ENCODE results near the gene TLE3. TPM values are rescaled to one million over a fixed set of nuclear protein-coding genes. Genes with fewer than 3 reads are reported as not detected.

The TLE3 gene
- total and polyA plus RNA-seq, 2 of the 13 experiments (the other 11 are each of a cell fraction or from before 2014, with no cell fraction given), result 11.9 to 13.8 TPM

- no peak for TF ChIP-seq MNT (IDR thresholded peaks at IDR 0.05)
- TF ChIP-seq ZNF451 (CRISPR knock-in tag; IDR thresholded peaks at IDR 0.05), result no peak
- no peak for TF ChIP-seq ZNF572 (CRISPR knock-in tag; IDR thresholded peaks at IDR 0.05)
Measured at GRCh38 chr15:70146162-70146561, 48.4 kb upstream of the TLE3 start (continued).

DNA sequence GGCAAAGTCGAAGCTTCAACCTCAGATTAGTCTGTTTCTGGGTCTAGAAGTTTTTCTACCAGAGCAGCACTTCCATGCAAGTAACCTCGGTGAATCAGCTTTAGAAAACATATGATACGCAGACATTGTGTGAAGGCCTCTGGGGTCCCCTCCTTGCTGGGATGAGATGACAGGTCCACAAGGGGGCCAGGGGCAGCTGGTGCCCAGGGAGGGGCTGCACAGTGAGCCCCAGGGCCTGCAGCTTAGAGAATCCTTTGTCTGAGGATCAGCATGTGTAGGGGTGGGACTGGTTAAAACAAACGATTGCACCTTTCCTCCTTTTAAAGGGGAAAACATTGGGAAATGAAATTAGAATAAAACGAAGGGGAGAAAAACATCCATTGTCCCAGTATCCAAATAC, 47.5 kb upstream of the TLE3 start:
- 21% methylated on average over 5 of the region's 5 CpGs for WGBS (ENCODE audit: low lambda C conversion rate)
- Histone ChIP-seq H3K4me3 (replicated peaks in 1 of 3; ENCODE audit: insufficient read depth in 1 of 3, low read depth in 2 of 3, low read length in 3 of 3) (no peak overlapping the region), H3K9ac (ENCODE audit: insufficient read depth, low read depth, low read length) (no peak overlapping the region), H4K20me1 (ENCODE audit: insufficient read depth, low read length) (peaks cover 29% of the 10 kb centered on the region), H3K4me2 (ENCODE audit: low read depth, low read length) (no peak overlapping the region), H3K9me3 (ENCODE audit: low read length) (no peaks in the 10 kb centered on the region), H3K79me2 (ENCODE audit: insufficient read depth, low read length) (no peaks in the 10 kb centered on the region), H3K27ac (ENCODE audit: extremely low read length, insufficient read depth, low read length) (no peak overlapping the region), H3K27me3 (ENCODE audit: control insufficient read depth in 1 of 2, insufficient read depth in 2 of 2, low read length in 2 of 2) (peaks cover 3 to 89% of the 10 kb centered on the region in 2 experiments), H3K36me3 (replicated peaks in 1 of 2; ENCODE audit: control insufficient read depth in 1 of 2, insufficient read depth in 2 of 2, low read length in 2 of 2) (no peaks in the 10 kb centered on the region), H2AFZ (ENCODE audit: low read length) (no peak overlapping the region), H3K4me1 (ENCODE audit: insufficient read depth, low read length) (peaks cover 13% of the 10 kb centered on the region)
- DNase-seq (ENCODE audit: low spot score) (no peak), ATAC-seq (no peak), FAIRE-seq (no peak)
- POLR2A ChIA-PET, result no interaction called here
- BruUV-seq (replicated peaks), result no TSS peak
- in situ Hi-C loops (cut with HindIII; ENCODE audit: extremely low pct_ligation_motif_present, low pct_unique_long_range_greater_than_20kb) (loop anchor here (25.0 kb wide), 1 partner anchor 558 kb away; no protein-coding TSS in a partner anchor), intact Hi-C loops (cut with micrococcal nuclease; ENCODE audit: unreplicated experiment) (no loop called here)
- CTCF ChIA-PET (ENCODE audit: low intra/inter-chr PET ratio, low total read pairs), result no interaction called here
- no peak for TF ChIP-seq HES4 (CRISPR knock-in tag; IDR thresholded peaks at IDR 0.05; ENCODE audit: borderline replicate concordance)
- no peak for TF ChIP-seq ZNF160 (CRISPR knock-in tag; IDR thresholded peaks at IDR 0.05)
- TF ChIP-seq HHEX (CRISPR knock-in tag; IDR thresholded peaks at IDR 0.05), result no peak
- no peak for TF ChIP-seq ZNF383 (CRISPR knock-in tag; IDR thresholded peaks at IDR 0.05; ENCODE audit: borderline replicate concordance)
- TF ChIP-seq SMYD3 (CRISPR knock-in tag; IDR thresholded peaks at IDR 0.05), result no peak
- no peak for TF ChIP-seq ISL2 (CRISPR knock-in tag; IDR thresholded peaks at IDR 0.05)
- no peak for TF ChIP-seq ZSCAN25 (CRISPR knock-in tag; IDR thresholded peaks at IDR 0.05)
- TF ChIP-seq, protein P1, sequence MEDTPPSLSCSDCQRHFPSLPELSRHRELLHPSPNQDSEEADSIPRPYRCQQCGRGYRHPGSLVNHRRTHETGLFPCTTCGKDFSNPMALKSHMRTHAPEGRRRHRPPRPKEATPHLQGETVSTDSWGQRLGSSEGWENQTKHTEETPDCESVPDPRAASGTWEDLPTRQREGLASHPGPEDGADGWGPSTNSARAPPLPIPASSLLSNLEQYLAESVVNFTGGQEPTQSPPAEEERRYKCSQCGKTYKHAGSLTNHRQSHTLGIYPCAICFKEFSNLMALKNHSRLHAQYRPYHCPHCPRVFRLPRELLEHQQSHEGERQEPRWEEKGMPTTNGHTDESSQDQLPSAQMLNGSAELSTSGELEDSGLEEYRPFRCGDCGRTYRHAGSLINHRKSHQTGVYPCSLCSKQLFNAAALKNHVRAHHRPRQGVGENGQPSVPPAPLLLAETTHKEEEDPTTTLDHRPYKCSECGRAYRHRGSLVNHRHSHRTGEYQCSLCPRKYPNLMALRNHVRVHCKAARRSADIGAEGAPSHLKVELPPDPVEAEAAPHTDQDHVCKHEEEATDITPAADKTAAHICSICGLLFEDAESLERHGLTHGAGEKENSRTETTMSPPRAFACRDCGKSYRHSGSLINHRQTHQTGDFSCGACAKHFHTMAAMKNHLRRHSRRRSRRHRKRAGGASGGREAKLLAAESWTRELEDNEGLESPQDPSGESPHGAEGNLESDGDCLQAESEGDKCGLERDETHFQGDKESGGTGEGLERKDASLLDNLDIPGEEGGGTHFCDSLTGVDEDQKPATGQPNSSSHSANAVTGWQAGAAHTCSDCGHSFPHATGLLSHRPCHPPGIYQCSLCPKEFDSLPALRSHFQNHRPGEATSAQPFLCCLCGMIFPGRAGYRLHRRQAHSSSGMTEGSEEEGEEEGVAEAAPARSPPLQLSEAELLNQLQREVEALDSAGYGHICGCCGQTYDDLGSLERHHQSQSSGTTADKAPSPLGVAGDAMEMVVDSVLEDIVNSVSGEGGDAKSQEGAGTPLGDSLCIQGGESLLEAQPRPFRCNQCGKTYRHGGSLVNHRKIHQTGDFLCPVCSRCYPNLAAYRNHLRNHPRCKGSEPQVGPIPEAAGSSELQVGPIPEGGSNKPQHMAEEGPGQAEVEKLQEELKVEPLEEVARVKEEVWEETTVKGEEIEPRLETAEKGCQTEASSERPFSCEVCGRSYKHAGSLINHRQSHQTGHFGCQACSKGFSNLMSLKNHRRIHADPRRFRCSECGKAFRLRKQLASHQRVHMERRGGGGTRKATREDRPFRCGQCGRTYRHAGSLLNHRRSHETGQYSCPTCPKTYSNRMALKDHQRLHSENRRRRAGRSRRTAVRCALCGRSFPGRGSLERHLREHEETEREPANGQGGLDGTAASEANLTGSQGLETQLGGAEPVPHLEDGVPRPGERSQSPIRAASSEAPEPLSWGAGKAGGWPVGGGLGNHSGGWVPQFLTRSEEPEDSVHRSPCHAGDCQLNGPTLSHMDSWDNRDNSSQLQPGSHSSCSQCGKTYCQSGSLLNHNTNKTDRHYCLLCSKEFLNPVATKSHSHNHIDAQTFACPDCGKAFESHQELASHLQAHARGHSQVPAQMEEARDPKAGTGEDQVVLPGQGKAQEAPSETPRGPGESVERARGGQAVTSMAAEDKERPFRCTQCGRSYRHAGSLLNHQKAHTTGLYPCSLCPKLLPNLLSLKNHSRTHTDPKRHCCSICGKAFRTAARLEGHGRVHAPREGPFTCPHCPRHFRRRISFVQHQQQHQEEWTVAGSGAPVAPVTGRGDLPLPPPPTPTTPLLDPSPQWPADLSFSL (CRISPR knock-in tag; IDR thresholded peaks at IDR 0.05), result no peak
- no peak for TF ChIP-seq ZNF3 (CRISPR knock-in tag; IDR thresholded peaks at IDR 0.05)
- no peak for TF ChIP-seq HMG20A (CRISPR knock-in tag; IDR thresholded peaks at IDR 0.05; ENCODE audit: borderline replicate concordance)
- no peak for TF ChIP-seq SKIL (CRISPR knock-in tag; IDR thresholded peaks at IDR 0.05; ENCODE audit: borderline replicate concordance)
- no peak for TF ChIP-seq ZNF891 (CRISPR knock-in tag; IDR thresholded peaks at IDR 0.05)
- TF ChIP-seq HNF4A (CRISPR knock-in tag; IDR thresholded peaks at IDR 0.05), result no peak
